NCI-H524 (cell line): Measurements from ENCODE around the gene ATP1A4.

ENCODE experiments used
- DNase-seq, 2 experiments: peaks; one replicate each; lab custom pipeline; 2025; lab: John Stamatoyannopoulos, UW

Gene ATP1A4

GRCh38 chr1:160171980-160172379, 20.6 kb downstream of the ATP1A4 start:
- DNase-seq: no peak

- DNase-seq: no peak
Measured at GRCh38 chr1:160177231-160177630, 25.8 kb downstream of the ATP1A4 start.

GRCh38 chr1:160177667-160178066, 26.3 kb downstream of the ATP1A4 start:
- DNase-seq: no peak

GRCh38 chr1:160178731-160179130, 27.3 kb downstream of the ATP1A4 start:
- no peak for DNase-seq

- DNase-seq: no peak
Measured at GRCh38 chr1:160179336-160179735, 27.9 kb downstream of the ATP1A4 start.

GRCh38 chr1:160186246-160186645, 34.8 kb downstream of the ATP1A4 start:
- no peak for DNase-seq

- no peak for DNase-seq
Measured at GRCh38 chr1:160186729-160187128, 35.3 kb downstream of the ATP1A4 start.

- no peak for DNase-seq
Measured at GRCh38 chr1:160187407-160187806, 36.0 kb downstream of the ATP1A4 start.

- DNase-seq: no peak
Measured at GRCh38 chr1:160188341-160188740, 36.9 kb downstream of the ATP1A4 start.

- no peak for DNase-seq
Measured at GRCh38 chr1:160189649-160190625, 38.5 kb downstream of the ATP1A4 start, which contains the start of gene CASQ1. TSS of gene CASQ1 (plus strand) at chr1:160190575. CDS start at chr1:160190752, 177 bp downstream.

GRCh38 chr1:160191756-160192155, 40.4 kb downstream of the ATP1A4 start:
- no peak for DNase-seq

- no peak for DNase-seq
Measured at GRCh38 chr1:160192234-160192633, 40.8 kb downstream of the ATP1A4 start.

- peak; percentile 72 to 77 for DNase-seq
Measured at GRCh38 chr1:160193091-160193819, 41.9 kb downstream of the ATP1A4 start.

- no peak for DNase-seq
Measured at GRCh38 chr1:160193832-160194736, 42.7 kb downstream of the ATP1A4 start.

GRCh38 chr1:160194737-160195059, 43.3 kb downstream of the ATP1A4 start:
- DNase-seq: no peak

GRCh38 chr1:160196143-160196542, 44.7 kb downstream of the ATP1A4 start:
- no peak for DNase-seq

GRCh38 chr1:160197231-160197630, 45.8 kb downstream of the ATP1A4 start:
- DNase-seq: no peak

GRCh38 chr1:160200786-160201185, 49.4 kb downstream of the ATP1A4 start:
- DNase-seq: no peak

GRCh38 chr1:160204526-160205241, 53.3 kb downstream of the ATP1A4 start:
- no peak for DNase-seq

GRCh38 chr1:160205242-160206035, 54.0 kb downstream of the ATP1A4 start, which contains the start of gene PEA15:
TSS of gene PEA15 (plus strand) at chr1:160205384. CDS start at chr1:160211545, 6,161 bp downstream.
- peak in 1 of 2 experiments; percentile 36 for DNase-seq
